ENCODE results near the gene MKLN1. TPM values are rescaled to one million over a fixed set of nuclear protein-coding genes. Genes with fewer than 3 reads are reported as not detected.

MKLN1 gene
- total RNA-seq, 1 experiment from 2014 or later: 61.1 TPM

GRCh38 chr7:131359136-131359776, 31.6 kb downstream of the MKLN1 start:
- H3K4me1 ChIP-seq (replicated peaks; ENCODE audit: insufficient read depth): no peaks in the 10 kb centered on the region
- no peak for DNase-seq
- H2AFZ ChIP-seq: no peak overlapping the region
- H3K4me3 ChIP-seq: no peak overlapping the region
- ChIA-PET POLR2A (ENCODE audit: unreplicated experiment) (no interaction called here), CTCF (no interaction called here)
- intact Hi-C loops (cut with micrococcal nuclease; ENCODE audit: unreplicated experiment): no loop called here
- BruUV-seq (replicated peaks): no TSS peak
- H3K9me2 ChIP-seq (ENCODE audit: insufficient read depth): no peaks in the 10 kb centered on the region
- no peak overlapping the region for H3K4me2 ChIP-seq
- TF ChIP-seq CTCF (conservative IDR thresholded peaks at IDR 0.05) (no peak), EZH2 (IDR thresholded peaks at IDR 0.05; ENCODE audit: low read depth) (no peak)
- no peaks in the 10 kb centered on the region for H3K27me3 ChIP-seq (ENCODE audit: insufficient read depth, low read depth)
- peaks cover 99% of the 10 kb centered on the region for H3K79me2 ChIP-seq (ENCODE audit: low read depth)
- no peak overlapping the region for H3K27ac ChIP-seq
- peaks cover 5% of the 10 kb centered on the region; the same call in 1 of the 2 replicates for H3K9me3 ChIP-seq (ENCODE audit: insufficient read depth, low read depth)
- peaks cover 4% of the 10 kb centered on the region for H3F3A ChIP-seq (ENCODE audit: insufficient read depth, low read depth)
- peaks cover 16% of the 10 kb centered on the region for H4K20me1 ChIP-seq (ENCODE audit: insufficient read depth)
- H3K36me3 ChIP-seq (ENCODE audit: low read depth): no peaks in the 10 kb centered on the region

DNA sequence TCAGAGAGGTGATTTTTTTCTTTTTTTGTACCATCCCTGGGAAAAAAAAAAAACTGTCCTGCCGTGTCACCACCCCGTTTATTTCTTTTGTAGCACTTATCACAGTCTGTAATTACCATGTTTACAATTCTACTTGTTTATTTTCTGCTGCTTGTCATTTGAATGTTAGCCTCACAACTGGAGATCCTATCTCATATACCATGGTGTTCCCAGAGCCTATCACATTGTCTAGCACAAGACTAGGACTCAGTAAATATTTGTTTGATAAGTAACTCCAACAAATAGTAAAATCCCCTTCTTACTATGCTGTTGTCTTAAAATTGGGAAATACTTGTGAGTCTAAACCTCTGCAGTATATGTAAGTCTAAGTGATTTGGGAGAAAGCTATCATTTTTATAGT, 36.0 kb downstream of the MKLN1 start:
- H3K4me3 ChIP-seq: no peak overlapping the region
- no peak overlapping the region for H3K27ac ChIP-seq
- TF ChIP-seq CTCF (conservative IDR thresholded peaks at IDR 0.05): no peak
- no peak for TF ChIP-seq EZH2 (IDR thresholded peaks at IDR 0.05; ENCODE audit: low read depth)
- H3K4me1 ChIP-seq (replicated peaks; ENCODE audit: insufficient read depth): no peaks in the 10 kb centered on the region
- H4K20me1 ChIP-seq (ENCODE audit: insufficient read depth): peaks cover 37% of the 10 kb centered on the region
- H3K79me2 ChIP-seq (ENCODE audit: low read depth): peaks cover 98% of the 10 kb centered on the region
- H3K36me3 ChIP-seq (ENCODE audit: low read depth): no peaks in the 10 kb centered on the region
- DNase-seq: no peak
- H3K4me2 ChIP-seq: no peak overlapping the region
- no peaks in the 10 kb centered on the region for H3K27me3 ChIP-seq (ENCODE audit: insufficient read depth, low read depth)
- peaks cover 5% of the 10 kb centered on the region; the same call in 1 of the 2 replicates for H3K9me3 ChIP-seq (ENCODE audit: insufficient read depth, low read depth)
- ChIA-PET POLR2A (ENCODE audit: unreplicated experiment) (interaction anchor here (0.7 kb wide), 1 partner anchor 470 kb away, joined by 7 read pairs; no protein-coding TSS in a partner anchor), CTCF (no interaction called here)
- no peaks in the 10 kb centered on the region for H3K9me2 ChIP-seq (ENCODE audit: insufficient read depth)
- no peaks in the 10 kb centered on the region for H3F3A ChIP-seq (ENCODE audit: insufficient read depth, low read depth)
- BruUV-seq (replicated peaks): no TSS peak
- intact Hi-C loops (cut with micrococcal nuclease; ENCODE audit: unreplicated experiment): no loop called here
- no peak overlapping the region for H2AFZ ChIP-seq

DNA sequence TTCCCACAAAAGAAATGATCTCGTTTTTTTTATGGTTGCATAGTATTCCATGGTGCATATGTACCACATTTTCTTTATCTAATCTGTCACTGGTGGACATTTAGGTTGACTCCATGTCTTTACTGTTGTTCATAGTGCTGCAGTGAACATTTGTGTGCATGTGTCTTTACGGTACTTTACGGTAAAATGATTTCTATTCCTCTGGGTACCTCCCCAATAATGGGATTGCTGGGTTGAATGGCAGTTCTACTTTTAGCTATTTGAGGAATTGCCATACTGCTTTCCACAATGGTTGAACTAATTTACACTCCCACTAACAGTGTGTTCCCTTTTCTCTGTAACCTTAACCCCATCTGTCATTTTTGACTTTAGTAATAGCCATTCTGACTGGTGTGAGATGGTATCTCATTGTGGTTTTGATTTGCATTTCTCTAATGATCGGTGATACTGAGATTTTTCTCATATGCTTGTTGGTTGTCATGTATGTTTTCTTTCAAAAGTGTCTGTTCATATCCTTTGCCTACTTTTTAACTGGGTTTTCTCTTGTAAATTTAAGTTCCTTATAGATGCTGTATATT, 37.2 kb downstream of the MKLN1 start:
- intact Hi-C loops (cut with micrococcal nuclease; ENCODE audit: unreplicated experiment): no loop called here
- Histone ChIP-seq H3K27me3 (ENCODE audit: insufficient read depth, low read depth) (no peaks in the 10 kb centered on the region), H4K20me1 (ENCODE audit: insufficient read depth) (peaks cover 36% of the 10 kb centered on the region), H3K4me2 (no peak overlapping the region), H3K4me3 (no peak overlapping the region), H3K4me1 (replicated peaks; ENCODE audit: insufficient read depth) (peaks cover 10% of the 10 kb centered on the region), H2AFZ (no peak overlapping the region), H3K36me3 (ENCODE audit: low read depth) (no peaks in the 10 kb centered on the region), H3K79me2 (ENCODE audit: low read depth) (peaks cover 98% of the 10 kb centered on the region), H3K9me2 (ENCODE audit: insufficient read depth) (no peaks in the 10 kb centered on the region), H3K9me3 (ENCODE audit: insufficient read depth, low read depth) (0 out of 2 replicates have a peak, but pooled peaks cover 4% of the 10 kb centered on the region), H3K27ac (no peak overlapping the region), H3F3A (ENCODE audit: insufficient read depth, low read depth) (peaks cover 6% of the 10 kb centered on the region; the same call in 1 of the 2 replicates)
- POLR2A ChIA-PET (ENCODE audit: unreplicated experiment): no interaction called here
- no peak for DNase-seq
- CTCF ChIA-PET: no interaction called here
- no peak for TF ChIP-seq CTCF (conservative IDR thresholded peaks at IDR 0.05)
- no peak for TF ChIP-seq EZH2 (IDR thresholded peaks at IDR 0.05; ENCODE audit: low read depth)
- no TSS peak for BruUV-seq (replicated peaks)
